Iris pigment epithelial cell (primary cell): ENCODE measurements around the gene ANXA6.

ENCODE experiments used
- DNase-seq: peaks from one replicate; pipeline ENCODE4 v3.0.0-alpha.2; 2011; ENCODE audit warnings: low read depth

The ANXA6 gene

DNA sequence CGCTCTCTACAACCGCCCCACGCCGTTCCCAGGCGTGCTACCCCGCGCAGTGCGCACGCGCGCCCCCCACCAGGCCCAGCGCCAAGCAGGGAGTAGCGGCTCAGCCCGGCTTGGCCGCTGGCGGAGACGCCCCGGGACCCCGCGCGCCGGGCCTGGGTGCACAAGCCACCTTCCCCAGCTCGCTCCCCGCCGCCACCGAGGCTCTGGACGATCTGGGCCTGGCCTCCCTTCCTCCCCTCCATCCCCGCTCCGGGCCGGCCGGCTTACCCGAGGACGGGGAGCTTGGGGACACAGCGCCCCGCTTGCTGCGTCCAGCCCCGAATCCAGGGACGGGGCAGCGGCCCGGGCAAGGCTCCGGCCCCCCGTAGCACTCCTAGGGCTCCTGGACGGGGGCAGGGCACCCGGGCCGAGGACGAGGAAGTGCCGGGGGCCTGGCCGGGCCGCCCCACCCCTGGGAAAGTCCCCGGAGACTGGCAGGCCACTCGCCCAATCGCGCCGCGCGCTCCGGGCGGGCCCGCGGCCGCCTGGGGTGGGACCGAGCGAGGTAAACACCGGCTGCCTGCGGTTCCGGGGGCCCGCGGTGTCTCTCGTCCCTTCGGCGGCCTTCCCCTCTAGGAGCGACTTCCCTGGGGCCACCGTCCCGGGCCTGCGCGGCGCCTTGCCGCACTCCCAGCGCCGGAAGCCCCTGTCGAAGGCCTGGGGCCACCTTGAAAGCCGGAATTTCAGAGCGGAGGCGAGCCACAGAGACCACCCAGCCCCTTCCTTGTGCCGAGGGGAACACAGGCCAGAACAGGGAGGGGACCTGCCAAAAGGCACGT is 76.8 kb downstream of the ANXA6 start, which contains the start of gene TNIP1:
Gene TNIP1 (minus strand): TSS at position 422 of the 818 bp plus-strand sequence. CDS start 15,939 bp downstream, outside the sequence.
- peak; percentile 91 for DNase-seq

DNA sequence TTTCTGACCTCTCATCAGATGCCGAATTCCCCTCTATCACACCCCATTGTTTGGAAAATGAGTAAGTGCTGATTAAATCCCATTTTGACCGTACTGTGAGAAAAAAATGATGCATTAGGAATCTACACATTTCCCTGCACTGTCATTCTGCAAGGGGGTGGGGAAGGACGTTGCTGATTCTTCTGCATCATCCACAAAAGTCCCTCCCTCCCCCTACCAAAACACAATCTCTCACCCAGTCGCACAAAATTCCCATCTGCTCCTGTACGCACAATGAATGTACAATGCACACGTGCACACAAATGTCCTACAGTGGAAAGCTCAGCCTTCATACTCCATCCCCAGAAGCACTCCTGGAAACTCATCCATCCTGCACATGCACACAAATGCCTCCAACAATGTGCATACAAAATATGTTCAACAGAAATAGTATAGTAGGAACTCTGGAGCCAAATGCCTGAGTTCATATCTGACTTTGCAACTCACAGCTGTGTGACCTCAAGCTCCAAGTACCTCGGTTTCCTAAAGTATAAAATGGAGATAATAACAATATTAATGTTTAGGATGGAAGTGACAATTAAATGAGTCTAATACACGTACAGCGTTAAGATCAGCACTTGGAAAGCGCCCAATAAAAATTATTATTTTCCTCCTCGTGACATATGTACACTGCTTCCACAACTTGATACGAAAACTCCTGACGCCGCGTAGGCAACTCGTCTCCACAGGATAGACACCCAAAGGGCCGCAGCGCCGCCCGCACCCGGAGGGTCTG is 77.6 kb downstream of the ANXA6 start:
- peak; percentile 74 for DNase-seq

DNA sequence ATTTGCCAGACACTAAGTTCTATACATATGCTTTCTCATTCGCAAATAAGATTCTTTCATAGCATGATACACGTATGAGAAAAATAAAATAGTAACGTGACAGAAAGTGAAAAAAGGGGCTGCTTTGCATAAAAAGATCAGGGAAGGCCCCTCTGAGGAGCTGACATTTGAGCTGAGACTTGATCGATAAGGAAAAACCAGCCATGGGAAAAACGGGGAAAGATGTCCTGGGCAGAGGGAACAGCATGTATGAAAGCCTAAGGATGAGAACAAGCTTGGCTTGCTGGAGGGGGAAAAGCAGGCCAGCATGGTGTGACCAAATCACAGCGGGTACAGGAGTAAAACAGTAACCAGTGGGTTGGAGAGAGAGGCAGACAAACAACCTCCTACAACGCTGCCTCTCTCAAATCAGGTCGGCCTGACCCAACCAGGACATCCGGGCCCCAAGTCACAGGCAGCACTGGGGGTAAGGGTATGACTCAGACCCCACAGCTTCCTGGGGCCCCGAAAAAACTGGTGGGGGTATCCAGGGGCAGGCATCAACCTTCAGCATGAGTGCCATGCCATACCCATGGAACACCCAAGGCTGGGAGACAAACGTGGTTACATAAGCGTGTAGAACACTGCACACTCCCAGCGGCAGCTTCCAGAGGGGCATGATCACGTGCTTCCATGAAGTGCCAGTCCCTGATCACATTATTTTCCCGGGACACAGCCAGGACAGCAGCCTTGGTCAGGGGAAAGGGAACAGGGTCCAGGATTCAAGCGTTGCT is 78.9 kb downstream of the ANXA6 start:
- no peak for DNase-seq

DNA sequence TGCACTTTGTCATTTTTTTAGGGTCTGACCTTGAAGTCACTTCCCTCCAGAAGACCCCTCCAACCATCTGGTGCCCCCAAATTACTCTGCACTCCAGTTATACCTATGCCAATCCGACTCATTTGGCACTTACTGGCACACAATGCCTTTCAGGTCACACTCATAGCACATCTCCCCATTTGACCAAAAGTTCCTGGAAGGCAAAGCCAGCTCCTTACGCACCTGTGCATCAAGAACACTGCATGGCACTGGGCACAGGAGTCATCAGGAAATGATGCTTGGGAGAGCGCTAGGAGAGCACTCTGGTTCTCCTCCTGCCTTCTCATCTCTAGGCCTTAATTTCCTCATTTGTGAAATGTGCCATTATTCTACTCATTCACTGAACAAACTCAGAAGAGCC is 79.6 kb downstream of the ANXA6 start:
- DNase-seq = no peak

DNA sequence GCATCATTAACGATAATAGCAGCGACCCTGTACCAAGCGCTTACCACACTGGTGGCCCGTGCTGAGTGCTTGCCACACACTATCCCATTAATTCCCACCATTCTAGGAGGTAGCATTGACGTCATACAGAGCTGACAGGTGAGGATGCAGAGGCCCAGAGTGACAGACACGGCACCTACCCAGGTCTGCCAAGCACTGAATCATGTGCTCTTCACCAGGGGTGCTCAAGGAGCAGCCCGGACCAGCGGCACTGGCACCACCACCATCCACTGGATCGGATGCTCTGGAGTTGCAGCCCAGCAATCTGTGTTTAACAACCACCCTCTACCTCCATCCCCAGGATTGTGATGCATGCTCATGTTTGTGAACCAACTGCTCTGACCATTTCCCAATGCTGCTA is 80.2 kb downstream of the ANXA6 start:
- DNase-seq = no peak

DNA sequence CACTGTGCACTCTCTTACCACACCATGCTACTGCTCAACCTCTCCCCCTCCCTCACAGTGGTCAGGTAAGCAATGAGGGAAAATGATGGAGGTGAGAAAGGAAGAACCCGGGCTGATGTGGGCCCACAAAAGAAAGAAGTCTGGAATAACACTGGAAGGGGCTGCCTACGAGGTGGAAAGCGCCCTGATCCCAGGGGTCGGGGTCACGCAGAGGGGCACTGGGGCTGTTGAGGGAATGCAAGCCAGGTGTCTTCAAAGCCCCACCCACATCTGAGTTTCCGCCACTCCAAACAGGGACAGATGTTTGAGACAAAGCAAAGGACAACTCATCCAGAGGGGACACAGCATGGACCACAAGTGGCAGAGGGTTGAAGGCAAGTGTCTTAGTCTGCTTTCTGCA is 81.0 kb downstream of the ANXA6 start:
- DNase-seq = no peak

DNA sequence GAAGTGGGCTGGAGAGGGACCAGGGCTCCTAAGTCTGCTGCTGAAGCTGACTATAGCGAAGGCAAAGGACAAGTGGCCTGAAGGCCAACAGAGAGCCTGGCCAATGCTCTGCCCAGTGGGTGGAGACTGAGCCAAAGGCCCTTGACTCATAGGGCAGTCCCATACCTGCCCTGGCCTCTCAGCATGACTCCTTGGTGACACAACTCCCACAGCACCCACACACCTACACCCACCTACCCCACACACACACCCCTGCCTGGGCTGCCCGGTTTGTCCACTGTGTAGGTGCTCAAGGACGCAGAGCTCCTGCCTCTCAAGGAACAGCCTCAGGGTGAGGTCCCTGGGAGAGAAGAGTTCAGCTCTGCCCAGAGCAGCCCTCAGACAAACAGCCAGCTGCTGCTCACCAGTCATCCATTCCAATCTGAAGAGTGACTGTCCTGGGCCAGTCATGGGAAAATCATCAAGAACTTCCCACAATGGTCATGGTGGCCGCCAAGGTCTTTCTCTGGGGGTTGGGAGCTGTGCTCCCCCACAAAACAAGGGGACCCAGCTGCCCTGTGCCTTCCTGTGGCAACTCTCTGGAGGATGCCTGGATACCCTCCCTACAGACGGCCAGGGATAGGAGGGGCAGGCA is 81.8 kb downstream of the ANXA6 start:
- DNase-seq = no peak

DNA sequence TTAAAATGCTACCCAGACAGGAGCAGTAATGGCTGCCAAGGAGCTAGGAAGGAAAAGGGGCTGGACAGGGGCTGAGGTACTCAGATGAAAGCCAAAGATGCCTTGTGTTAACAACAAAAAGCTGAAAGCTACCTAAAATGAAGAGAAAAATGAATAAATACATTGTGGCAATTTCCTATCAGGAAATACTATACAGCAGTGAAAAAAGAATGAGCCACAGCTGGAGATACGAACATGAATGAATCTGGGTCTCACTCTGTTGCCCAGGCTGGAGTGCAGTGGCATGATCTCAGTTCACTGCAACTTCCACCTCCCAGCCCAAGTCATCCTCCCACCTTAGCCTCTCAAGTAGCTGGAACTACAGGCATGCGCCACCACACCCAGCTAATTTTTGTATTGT is 83.0 kb downstream of the ANXA6 start:
- no peak for DNase-seq

DNA sequence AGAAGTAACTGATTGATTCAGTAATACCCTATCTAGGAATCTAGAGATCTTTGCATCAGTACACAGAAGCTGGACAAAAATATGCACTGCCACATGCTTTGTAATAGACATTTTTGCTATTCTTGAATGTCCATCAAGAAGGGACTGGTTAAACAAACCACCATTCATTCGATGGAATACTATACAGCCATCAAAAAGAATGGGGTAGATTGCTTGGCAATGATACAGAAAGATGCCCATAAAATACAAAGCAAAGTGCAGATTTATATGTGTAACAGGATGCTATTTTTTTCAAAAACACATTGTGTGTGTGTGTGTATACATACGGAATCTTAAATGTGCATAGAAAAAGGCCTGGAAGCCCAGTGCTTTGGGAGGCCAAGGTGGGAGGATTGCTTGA is 84.3 kb downstream of the ANXA6 start:
- no peak for DNase-seq

DNA sequence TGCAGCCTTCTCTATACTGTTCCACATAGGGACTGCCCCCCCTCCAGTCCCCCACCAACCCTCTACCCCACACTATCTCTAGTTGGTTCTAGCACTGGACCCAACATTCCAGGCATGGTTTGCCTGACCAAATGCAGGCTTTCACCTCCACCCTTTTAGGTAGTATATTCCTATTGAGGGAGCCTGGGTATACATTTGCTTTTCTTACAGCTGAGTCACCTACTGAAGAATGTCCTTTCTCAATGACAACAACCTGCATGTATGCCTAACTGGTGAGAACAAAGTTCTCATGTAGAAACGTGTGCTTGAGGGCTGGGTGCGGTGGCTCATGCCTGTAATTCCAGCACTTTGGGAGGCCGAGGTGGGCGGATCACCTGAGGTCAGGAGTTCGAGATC is 85.0 kb downstream of the ANXA6 start:
- DNase-seq = peak; percentile 89

DNA sequence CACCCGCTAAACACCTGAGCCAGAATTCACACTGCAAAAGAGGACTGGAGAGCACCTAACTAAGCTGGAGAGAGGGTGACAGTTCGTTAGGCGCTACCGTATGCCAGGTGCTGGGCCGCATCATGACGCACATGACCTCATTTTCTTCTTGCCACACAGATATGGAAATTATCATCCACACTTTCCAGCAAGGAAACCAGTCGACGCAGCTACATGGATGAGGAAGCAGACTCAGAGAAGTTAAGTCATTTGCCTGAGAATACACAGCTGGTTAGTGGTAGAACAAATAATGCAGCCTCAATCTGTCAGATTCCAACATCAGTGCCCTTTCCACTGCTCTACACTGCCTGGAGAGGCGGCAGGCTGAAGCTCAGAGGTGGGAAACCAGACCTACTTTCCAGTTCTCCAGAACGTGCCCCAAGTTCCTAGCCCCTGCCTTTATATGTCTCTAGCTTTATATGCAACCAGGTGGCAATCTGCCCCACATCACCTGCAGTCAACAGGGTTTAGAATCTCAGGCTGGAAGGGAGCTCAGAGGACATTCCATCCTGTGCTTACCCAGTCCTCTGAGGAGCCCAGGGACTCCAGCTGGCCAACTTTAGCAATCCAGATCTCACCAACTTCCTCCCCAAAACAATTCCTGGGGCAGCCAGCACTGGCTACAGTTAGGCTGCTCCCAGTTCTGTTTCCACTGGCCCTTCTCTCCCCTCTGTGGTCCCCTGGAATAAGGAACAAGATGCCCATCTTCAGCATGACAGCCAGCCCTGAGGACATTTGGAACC is 85.5 kb downstream of the ANXA6 start:
- no peak for DNase-seq

DNA sequence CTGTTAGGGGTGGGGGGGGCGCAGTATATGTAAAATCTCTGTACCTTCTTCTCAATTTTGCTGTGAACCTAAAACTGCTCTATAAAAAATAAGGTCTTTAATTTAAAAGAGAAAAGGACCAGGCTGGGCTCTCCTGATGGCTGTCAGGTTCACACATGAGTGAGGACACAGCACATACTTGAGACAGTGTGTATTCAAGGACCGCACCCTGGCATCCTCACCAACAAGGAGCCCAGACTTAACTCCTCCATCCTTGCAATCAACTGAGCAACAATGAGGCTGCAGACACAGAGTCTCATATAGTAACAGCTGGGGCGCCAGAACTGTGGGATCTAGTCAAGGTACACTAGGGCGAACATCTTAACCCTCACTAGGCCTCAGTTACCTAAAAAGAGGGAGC is 86.6 kb downstream of the ANXA6 start:
- no peak for DNase-seq

DNA sequence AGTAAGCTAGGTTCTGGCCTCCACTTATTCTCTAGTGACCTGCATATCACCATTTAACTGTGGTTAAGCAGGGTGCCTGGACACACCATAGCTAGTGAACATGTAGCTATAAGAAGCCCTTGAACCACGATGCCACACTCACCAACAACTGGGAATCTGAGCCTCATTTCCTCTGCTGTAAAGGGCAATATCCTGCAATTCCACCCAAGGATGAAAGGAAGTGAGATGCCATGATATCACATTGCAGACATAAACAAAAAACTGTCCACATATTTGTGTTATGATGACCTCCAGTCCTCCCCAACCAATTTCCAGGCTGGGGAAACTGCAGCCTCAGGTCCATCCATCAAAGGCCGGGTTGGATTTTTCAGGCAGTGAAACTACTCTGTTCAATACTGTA is 87.1 kb downstream of the ANXA6 start:
- DNase-seq = peak; percentile 47

DNA sequence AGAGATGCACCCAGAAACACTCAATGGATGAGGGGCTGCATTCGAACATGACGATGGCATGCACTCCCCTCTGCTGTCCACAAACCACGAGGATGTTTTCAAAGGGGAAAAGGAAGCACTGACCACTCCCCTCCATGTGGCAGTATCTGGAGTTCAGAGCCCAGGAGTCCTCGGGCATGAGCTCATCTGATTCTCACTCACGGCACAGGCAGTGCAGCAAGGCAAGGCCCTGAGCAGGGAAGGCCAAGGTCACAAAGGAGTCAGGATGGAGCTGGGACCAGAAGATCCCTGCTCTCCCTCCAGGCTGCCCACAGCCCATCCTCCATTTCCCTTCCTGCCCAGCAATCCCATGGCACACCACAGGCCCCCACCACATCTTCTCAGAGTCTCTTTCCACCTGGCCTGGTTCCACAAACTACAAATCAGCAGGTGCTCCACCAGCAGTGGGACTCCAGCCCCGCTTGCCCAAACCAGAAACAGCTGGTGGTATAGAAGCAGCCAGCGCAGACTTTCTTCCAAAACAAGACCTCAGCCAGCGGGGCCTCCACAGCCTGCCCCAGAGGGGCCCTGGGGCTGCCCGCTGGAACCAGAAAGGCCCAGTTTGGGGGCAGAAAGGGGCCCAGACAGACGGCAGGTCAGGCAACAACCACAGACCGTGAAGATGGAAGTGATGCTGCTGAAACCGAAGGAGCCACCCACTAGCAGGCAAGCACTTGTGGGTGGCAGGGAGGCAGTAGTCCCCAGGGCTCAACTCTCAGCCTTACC is 89.0 kb downstream of the ANXA6 start:
- no peak for DNase-seq

DNA sequence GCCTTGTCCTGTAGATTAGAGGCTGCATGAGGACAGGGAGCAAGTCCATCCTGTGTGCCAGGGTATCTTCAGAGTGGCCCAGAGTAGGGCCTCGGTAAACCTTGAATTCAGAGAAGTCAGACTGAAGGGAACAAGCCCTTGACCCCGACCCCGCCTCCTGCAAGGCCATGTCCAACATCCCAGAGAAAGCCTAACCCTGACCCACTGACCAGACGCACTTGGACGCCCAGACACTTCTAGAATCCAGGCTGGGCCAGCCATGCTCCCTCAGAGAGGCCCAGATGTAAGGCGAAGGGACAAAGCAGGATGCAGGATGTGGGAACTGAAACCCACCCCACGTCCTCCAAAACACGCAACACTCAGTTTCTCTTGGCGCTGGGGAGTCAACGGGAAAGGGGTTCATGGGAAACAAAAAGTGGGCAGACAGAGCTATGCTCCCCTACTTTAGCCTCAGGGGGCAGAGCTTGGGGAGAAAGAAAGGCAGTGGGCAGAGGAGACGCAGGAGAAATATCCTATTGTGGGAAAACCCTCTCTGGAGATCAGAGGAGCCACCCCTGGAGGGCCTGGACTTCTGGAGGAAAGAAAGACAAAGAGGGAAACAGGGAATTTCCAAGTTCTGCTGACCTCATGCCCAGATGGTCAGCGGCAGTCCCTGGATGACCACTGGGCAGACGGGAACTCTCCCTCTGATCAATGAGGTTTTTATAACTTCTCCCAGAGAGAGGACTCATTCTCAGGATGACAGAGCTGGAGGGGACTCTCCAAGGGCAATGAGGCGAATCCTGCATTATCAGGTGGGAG is 89.7 kb downstream of the ANXA6 start:
- DNase-seq = no peak

DNA sequence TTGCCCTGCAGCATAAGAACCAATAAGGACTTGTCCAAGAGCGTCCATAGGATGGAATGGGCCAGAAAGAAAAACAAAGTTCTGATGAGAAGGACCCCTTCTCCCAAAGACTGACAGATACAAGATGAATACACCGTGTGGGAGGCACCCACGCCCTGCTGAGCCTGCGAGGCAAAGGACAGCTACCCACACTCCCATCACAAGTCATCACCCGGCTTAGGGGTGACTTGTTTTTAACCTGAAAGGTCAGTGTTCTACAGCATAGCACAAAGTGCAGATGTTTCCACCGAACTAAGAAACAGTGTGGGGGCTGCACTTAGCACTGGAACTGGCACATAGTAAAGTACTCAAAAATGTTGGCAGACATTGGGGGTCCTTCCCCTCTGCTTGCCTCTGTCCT is 90.7 kb downstream of the ANXA6 start:
- no peak for DNase-seq

DNA sequence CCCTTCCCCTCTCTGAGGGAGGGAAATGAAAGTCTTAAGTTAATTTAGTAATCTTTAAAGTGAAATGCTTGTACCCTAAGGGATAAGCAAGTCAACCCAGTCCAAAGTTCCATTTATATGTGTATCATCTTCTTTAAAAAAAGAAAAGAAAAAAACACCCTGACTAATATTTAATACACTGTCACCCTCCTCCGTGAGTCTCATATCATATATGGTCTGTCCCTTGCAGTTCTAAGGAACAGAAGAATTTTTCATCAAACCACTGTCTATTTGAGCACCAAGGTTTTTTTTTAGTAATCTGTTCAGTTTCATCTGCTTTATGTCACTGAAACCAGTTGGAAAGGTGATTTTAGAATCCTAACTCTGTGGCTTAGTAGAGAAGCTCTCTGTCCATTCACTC is 92.0 kb downstream of the ANXA6 start:
- no peak for DNase-seq

DNA sequence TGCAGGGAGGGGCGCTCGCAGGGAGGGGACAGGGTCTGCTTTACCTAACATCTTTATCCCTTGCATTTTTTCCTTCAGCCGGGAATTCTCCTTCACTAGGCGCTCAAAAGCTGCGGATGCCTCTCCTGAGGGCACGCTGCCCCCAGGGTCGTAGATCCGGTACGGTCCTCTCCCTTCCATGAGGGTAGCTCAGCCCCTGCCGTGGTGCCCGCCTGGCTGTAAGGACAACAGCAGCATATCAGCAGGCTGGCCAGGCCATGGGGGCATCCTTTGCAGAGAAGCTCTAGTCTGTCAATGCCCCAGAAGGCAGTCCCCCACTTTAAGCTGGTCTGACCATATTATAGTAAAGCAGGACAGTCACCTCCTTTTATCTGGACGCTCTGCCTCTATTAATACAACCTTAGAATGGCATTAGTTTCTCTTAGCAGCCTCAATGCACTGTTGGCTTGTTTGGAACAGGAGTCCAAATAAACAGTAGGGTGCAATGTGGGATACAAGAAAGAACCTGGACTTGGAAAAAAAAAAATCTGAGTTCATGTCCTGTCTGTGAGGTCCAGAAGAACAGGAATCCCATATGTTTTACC is 92.6 kb downstream of the ANXA6 start:
- no peak for DNase-seq
